GM19452 (cell line): Measurements from ENCODE around the gene NKX3-2.
A peak's percentile ranks its signal among the peaks of the same experiment; 100 is the strongest.

Experiments used
- ATAC-seq: cut with Tn5 transposase; IDR thresholded peaks from one replicate; pipeline ENCODE4 v1.9.1; 2021; ENCODE audit not compliant: unreplicated experiment

NKX3-2 gene

DNA sequence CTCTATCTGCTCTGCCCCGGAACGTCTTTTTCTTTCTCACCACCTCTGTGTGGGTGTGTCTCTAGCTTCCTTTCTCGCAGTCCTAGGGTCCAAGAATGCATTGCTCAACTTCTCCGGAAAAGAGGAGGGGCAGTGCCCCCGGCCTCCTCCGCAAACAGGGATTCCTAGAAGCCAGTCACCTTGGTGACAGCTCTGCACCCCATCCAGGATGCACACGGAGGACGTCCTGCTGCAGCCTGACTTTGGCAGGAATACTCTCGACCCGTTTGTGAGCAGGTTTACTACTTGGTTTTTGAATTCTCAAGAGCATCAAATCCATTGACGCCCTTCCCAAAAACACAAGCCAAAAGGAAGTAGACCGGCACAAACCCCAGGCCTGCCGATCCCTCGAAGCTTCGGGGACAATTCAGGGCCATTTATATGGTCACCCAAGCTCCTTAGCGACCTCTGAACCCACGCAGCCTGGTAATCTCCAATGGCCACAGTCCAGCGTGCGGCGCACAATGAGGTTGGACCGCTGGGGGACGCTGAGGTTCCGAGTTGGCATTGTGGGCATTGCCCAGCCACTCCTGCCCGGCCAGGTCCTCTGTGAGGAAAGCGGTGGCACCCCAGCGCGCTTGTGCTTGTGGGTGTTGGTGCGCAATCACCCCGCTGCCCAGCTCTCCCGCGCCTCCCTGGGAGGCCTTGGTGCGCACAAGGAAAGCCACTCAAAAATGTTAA lies 9.8 kb downstream of the NKX3-2 start:
- ATAC-seq = no peak

- no peak for ATAC-seq
These were observed 10.5 kb downstream of the NKX3-2 start for GRCh38 chr4:13533670-13534343.

- no peak for ATAC-seq
These were observed 12.7 kb downstream of the NKX3-2 start for GRCh38 chr4:13531625-13531998.

DNA sequence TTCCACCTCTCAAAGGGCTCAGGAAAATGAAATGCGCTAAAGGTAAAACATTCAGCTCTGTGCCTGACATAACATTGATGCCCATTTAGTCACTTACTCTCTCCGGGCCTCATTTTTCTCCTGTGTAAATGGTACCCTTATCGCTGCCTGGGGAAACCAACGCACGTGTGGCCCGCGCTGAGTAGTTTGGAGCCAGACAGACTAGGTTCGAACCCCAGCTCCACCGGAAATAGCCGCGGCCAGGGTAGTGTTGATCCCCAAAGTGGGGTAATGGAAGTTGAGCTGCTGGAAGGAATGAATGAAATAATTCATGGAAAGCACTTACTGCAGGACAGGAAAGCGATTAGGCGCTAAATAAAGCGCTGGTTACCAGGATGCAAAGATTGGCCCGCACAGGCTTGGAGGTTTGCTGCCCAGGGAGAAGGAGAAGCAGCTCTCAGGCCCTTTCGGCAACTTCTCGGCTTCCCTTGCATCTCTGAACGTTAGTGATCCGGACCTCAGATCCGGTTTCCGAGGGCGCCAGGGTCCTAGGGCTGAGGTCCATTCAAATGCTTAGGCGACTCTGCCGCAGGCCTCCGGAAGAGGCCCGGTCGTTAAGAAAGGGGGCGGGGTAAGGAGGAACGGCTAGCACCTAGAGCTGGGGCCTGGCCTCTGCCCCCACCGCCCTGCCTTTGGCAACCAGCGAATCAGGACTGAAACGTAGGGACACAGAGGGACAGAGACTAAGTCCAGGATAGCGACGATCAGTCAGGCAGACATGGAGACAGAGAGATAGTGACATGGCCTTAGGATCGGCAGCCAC lies 13.3 kb downstream of the NKX3-2 start:
- no peak for ATAC-seq

- no peak for ATAC-seq
These were observed 15.0 kb downstream of the NKX3-2 start for GRCh38 chr4:13529128-13529919.

GRCh38 chr4:13528821-13529127 lies 15.5 kb downstream of the NKX3-2 start:
- no peak for ATAC-seq

GRCh38 chr4:13527981-13528820 lies 16.1 kb downstream of the NKX3-2 start:
- ATAC-seq = peak; percentile 74

GRCh38 chr4:13527192-13527980 lies 16.9 kb downstream of the NKX3-2 start:
- no peak for ATAC-seq

DNA sequence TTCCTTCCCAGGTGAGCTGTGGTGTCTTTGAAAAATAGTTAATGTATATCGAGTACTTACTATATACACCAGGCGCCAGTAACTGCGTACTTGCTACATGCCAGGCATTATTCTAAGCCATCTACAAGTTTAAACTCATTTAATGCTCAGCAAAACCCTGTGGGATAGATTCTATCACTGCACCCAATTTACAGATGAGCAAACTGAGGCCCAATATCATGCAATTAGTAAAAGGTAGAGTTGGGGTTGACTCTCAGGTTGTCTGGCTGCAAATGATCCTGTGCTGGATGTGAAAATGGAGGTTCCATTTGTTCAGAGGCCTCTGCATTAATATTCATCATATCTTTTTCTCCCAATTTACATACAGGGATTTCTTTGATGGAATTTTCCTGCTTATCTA lies 17.6 kb downstream of the NKX3-2 start:
- no peak for ATAC-seq

DNA sequence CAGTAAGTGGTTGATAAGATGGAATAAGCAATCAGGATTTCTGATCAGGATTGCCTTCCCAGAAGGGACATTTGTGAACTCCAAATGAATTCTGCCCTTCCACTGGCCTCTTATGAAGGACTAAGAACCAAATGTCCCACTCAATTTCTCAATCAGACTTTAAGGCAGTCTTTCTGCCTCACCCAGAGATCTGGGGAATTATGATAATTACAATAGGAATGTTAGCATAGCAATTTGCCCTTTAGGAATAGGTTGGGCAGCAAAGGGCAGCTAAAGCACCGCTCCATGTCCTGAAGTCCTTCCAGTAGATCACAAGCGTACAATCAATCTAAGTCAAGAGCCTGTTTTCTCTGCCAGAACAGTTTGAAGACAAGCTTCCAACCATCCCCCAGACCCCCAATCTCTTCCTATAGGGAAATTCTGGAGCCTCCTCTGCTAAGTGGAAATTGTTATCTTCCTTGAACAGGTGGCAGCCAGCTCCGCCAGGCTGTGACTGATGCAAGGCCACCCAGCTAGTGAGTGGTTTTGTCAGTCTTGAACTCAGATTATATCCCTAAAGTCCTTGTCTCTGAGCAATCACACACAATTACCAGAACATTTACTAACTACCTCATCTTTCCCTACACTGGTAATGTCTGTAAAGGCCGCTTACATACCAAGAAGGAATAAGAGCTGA lies 18.6 kb downstream of the NKX3-2 start:
- ATAC-seq = no peak

GRCh38 chr4:13524504-13525243 lies 19.6 kb downstream of the NKX3-2 start:
- ATAC-seq = no peak

GRCh38 chr4:13523591-13524503 lies 20.5 kb downstream of the NKX3-2 start:
- no peak for ATAC-seq

DNA sequence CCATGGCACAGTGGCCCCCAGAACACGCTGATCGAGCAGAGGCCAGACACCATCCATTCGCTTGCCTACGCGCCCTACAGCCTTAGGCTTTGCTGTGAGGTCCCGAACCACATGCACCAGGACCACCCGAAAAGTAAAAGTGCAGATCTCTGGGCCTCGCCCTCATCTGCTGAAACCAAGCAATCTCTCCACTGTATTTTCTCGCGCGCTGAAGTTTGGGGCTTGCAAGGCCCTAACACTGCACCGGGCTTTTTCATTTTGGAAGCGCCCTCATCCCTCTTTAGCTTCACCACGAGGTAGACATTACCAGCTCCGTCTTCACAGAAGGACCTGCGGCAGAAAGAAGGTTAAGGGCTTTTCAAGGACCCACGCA lies 21.2 kb downstream of the NKX3-2 start:
- no peak for ATAC-seq

GRCh38 chr4:13522282-13523104 lies 21.8 kb downstream of the NKX3-2 start:
- no peak for ATAC-seq

- ATAC-seq = no peak
These were observed 23.3 kb downstream of the NKX3-2 start for GRCh38 chr4:13521047-13521446.

GRCh38 chr4:13516315-13516860 lies 27.9 kb downstream of the NKX3-2 start:
- ATAC-seq = no peak
